Liver (tissue), 3 donors: ENCODE measurements around the gene IPO9.

Experiments
- EGR1 ChIP-seq, 2 donors: IDR thresholded peaks; 2 replicates each; pipeline ENCODE4 v1.6.1; 2016 to 2018; ENCODE audit warnings: antibody characterized with exemption in 2 of 2, low read depth in 2 of 2
- RAD21 ChIP-seq, 2 donors: IDR thresholded peaks; 2 replicates each; pipeline ENCODE4 v1.6.1; 2016; ENCODE audit warnings: antibody characterized with exemption in 2 of 2, mild to moderate bottlenecking in 2 of 2
- RXRA ChIP-seq, 2 donors: IDR thresholded peaks; 2 replicates each; pipeline ENCODE4 v1.6.1; 2017 to 2018; ENCODE audit warnings: antibody characterized with exemption in 2 of 2, mild to moderate bottlenecking in 1 of 2
- SP1 ChIP-seq: IDR thresholded peaks from 2 replicates; pipeline ENCODE4 v1.6.1; 2018; ENCODE audit warnings: antibody characterized with exemption, mild to moderate bottlenecking
- TAF1 ChIP-seq: conservative IDR thresholded peaks from 2 replicates; pipeline ENCODE4 v1.6.1; 2016; ENCODE audit warnings: antibody characterized with exemption, mild to moderate bottlenecking
- YY1 ChIP-seq: IDR thresholded peaks from 2 replicates; pipeline ENCODE4 v1.6.1; 2016; ENCODE audit warnings: antibody characterized with exemption, mild to moderate bottlenecking
- TF ChIP-seq, protein P1 (sequence below): IDR thresholded peaks from 2 replicates; pipeline ENCODE4 v1.6.1; 2016; ENCODE audit warnings: antibody characterized with exemption, mild to moderate bottlenecking
- TF ChIP-seq, protein P2 (sequence below): fragments of 150-350 bp; IDR thresholded peaks from 2 replicates; pipeline ENCODE4 v1.5.1; 2017; ENCODE audit warnings: improper control_type of control experiment, low read depth, low read length; ENCODE audit not compliant: missing input control
- TF ChIP-seq, protein P3 (sequence below): IDR thresholded peaks from 2 replicates; pipeline ENCODE4 v1.6.1; 2016; ENCODE audit warnings: antibody characterized with exemption
- TF ChIP-seq, protein P4 (sequence below): IDR thresholded peaks from 2 replicates; pipeline ENCODE4 v1.6.1; 2016; ENCODE audit warnings: antibody characterized with exemption
- donor health status: healthy.
- donor health status: healthy.

DNA sequence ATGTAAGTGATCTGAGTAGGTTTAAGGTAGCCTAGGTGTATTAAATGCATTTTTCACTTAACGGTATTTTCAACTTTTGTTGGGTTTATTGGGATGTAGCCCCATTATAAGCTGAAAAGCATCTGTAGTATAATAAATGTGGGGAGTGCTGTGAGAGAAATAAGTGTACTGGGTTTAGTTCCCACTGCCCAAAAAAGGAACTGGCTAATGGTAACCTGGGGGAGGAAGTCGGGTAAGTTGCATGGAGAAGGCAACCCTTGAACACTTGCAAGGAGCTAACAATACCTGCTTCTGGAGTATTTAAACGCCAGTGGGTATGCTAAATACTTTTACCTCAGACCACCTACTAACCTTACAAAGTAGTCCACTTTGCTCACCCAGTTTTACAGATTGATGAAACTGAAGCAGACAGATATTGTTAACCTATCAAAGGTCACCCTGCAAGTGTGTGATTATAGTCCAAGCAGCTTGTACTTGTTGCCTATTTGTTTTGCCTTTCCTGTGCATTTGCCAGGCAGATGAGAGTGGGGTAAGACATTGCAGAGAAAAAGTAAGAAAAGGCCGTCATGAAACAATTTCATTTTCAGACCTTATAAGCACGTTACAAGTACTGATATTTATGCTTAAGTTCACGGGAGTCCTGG is 52.1 kb downstream of the IPO9 start:
- TF ChIP-seq, protein P1, sequence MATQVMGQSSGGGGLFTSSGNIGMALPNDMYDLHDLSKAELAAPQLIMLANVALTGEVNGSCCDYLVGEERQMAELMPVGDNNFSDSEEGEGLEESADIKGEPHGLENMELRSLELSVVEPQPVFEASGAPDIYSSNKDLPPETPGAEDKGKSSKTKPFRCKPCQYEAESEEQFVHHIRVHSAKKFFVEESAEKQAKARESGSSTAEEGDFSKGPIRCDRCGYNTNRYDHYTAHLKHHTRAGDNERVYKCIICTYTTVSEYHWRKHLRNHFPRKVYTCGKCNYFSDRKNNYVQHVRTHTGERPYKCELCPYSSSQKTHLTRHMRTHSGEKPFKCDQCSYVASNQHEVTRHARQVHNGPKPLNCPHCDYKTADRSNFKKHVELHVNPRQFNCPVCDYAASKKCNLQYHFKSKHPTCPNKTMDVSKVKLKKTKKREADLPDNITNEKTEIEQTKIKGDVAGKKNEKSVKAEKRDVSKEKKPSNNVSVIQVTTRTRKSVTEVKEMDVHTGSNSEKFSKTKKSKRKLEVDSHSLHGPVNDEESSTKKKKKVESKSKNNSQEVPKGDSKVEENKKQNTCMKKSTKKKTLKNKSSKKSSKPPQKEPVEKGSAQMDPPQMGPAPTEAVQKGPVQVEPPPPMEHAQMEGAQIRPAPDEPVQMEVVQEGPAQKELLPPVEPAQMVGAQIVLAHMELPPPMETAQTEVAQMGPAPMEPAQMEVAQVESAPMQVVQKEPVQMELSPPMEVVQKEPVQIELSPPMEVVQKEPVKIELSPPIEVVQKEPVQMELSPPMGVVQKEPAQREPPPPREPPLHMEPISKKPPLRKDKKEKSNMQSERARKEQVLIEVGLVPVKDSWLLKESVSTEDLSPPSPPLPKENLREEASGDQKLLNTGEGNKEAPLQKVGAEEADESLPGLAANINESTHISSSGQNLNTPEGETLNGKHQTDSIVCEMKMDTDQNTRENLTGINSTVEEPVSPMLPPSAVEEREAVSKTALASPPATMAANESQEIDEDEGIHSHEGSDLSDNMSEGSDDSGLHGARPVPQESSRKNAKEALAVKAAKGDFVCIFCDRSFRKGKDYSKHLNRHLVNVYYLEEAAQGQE: no peak
- TF ChIP-seq, protein P2, sequence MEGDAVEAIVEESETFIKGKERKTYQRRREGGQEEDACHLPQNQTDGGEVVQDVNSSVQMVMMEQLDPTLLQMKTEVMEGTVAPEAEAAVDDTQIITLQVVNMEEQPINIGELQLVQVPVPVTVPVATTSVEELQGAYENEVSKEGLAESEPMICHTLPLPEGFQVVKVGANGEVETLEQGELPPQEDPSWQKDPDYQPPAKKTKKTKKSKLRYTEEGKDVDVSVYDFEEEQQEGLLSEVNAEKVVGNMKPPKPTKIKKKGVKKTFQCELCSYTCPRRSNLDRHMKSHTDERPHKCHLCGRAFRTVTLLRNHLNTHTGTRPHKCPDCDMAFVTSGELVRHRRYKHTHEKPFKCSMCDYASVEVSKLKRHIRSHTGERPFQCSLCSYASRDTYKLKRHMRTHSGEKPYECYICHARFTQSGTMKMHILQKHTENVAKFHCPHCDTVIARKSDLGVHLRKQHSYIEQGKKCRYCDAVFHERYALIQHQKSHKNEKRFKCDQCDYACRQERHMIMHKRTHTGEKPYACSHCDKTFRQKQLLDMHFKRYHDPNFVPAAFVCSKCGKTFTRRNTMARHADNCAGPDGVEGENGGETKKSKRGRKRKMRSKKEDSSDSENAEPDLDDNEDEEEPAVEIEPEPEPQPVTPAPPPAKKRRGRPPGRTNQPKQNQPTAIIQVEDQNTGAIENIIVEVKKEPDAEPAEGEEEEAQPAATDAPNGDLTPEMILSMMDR: no peak
- no peak for TF ChIP-seq EGR1 (IDR thresholded peaks at IDR 0.05; ENCODE audit: low read depth in 2 of 2)
- no peak for TF ChIP-seq YY1
- no peak for TF ChIP-seq TAF1
- TF ChIP-seq RAD21 (IDR thresholded peaks at IDR 0.05): no peak
- no peak for TF ChIP-seq RXRA (IDR thresholded peaks at IDR 0.05)
- TF ChIP-seq SP1: no peak
- TF ChIP-seq, protein P3, sequence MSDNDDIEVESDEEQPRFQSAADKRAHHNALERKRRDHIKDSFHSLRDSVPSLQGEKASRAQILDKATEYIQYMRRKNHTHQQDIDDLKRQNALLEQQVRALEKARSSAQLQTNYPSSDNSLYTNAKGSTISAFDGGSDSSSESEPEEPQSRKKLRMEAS: no peak
- TF ChIP-seq, protein P4, sequence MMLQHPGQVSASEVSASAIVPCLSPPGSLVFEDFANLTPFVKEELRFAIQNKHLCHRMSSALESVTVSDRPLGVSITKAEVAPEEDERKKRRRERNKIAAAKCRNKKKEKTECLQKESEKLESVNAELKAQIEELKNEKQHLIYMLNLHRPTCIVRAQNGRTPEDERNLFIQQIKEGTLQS: no peak
